Prostate gland (tissue), 2 donors: ENCODE measurements around the gene GTPBP6.

Source experiments
- CTCF ChIP-seq, 4 experiments: fragments of 200-600 bp in 2 of 4; fragments of 450-650 bp in 2 of 4; sonication (generic) in 2 of 4; IDR thresholded peaks; 1 replicate in 3 of 4; 2 replicates in 1 of 4; pipeline ENCODE4 v1.5.1; 2016 to 2019; ENCODE audit warnings: antibody characterized with exemption in 4 of 4, mild to moderate bottlenecking in 2 of 4, moderate library complexity in 2 of 4
- POLR2A ChIP-seq: fragments of 450-650 bp; IDR thresholded peaks from one replicate; pipeline ENCODE4 v1.6.1; 2016; ENCODE audit warnings: antibody characterized with exemption, mild to moderate bottlenecking
- POLR2AphosphoS5 ChIP-seq: sonication (generic); formaldehyde crosslinking; IDR thresholded peaks from one replicate; pipeline ENCODE4 v1.6.1; 2017; ENCODE audit warnings: antibody characterized with exemption

GRCh38 chrX:258291-259040, 60.1 kb downstream of the GTPBP6 start:
- TF ChIP-seq CTCF (IDR thresholded peaks at IDR 0.05) (no peak), POLR2A (no peak), POLR2AphosphoS5 (no peak)
